Measurements from ENCODE around the gene TADA3.

The TADA3 gene

GRCh38 chr3:9792405-9793160 is at the start of gene TADA3, which contains the start of gene ARPC4:
Gene TADA3 (minus strand): TSS chr3:9792473. CDS start chr3:9791466, 1,007 bp downstream.
Gene ARPC4 (plus strand): TSS chr3:9793082. CDS start chr3:9793122, 40 bp downstream.
- Histone ChIP-seq H3K36me3 (ENCODE audit: insufficient read depth, low read length) (peaks cover 4% of the 10 kb centered on the region), H3K9me3 (ENCODE audit: control insufficient read depth, insufficient read depth, low read length) (no peaks in the 10 kb centered on the region), H3K9ac (ENCODE audit: low read depth, low read length) (peak within 1 kb of the TSS; percentile 81), H3K4me1 (ENCODE audit: insufficient read depth, low read length) (no peaks in the 10 kb centered on the region; the same call in 1 of the 2 replicates)

- no peaks in the 10 kb centered on the region for H3K9me3 ChIP-seq (ENCODE audit: control insufficient read depth, insufficient read depth, low read length)
- peaks cover 20% of the 10 kb centered on the region for H3K36me3 ChIP-seq (ENCODE audit: insufficient read depth, low read length)
- H3K9ac ChIP-seq (ENCODE audit: low read depth, low read length), result no peak overlapping the region
- H3K4me1 ChIP-seq (ENCODE audit: insufficient read depth, low read length), result no peaks in the 10 kb centered on the region
Observed at GRCh38 chr3:9841015-9841414, 48.7 kb upstream of the TADA3 start.

- Histone ChIP-seq H3K9me3 (ENCODE audit: control insufficient read depth, insufficient read depth, low read length) (no peaks in the 10 kb centered on the region), H3K4me1 (ENCODE audit: insufficient read depth, low read length) (no peaks in the 10 kb centered on the region), H3K36me3 (ENCODE audit: insufficient read depth, low read length) (peaks cover 20% of the 10 kb centered on the region), H3K9ac (ENCODE audit: low read depth, low read length) (no peak overlapping the region)
Observed at GRCh38 chr3:9838856-9839255, 46.6 kb upstream of the TADA3 start.

GRCh38 chr3:9837701-9838582 is 45.7 kb upstream of the TADA3 start:
- no peaks in the 10 kb centered on the region for H3K9me3 ChIP-seq (ENCODE audit: control insufficient read depth, insufficient read depth, low read length)
- H3K9ac ChIP-seq (ENCODE audit: low read depth, low read length), result no peak overlapping the region
- H3K36me3 ChIP-seq (ENCODE audit: insufficient read depth, low read length), result peaks cover 20% of the 10 kb centered on the region
- no peaks in the 10 kb centered on the region for H3K4me1 ChIP-seq (ENCODE audit: insufficient read depth, low read length)

GRCh38 chr3:9834520-9835380 is 42.5 kb upstream of the TADA3 start:
- Histone ChIP-seq H3K9me3 (ENCODE audit: control insufficient read depth, insufficient read depth, low read length) (no peaks in the 10 kb centered on the region), H3K9ac (ENCODE audit: low read depth, low read length) (no peak overlapping the region), H3K4me1 (ENCODE audit: insufficient read depth, low read length) (no peaks in the 10 kb centered on the region), H3K36me3 (ENCODE audit: insufficient read depth, low read length) (peaks cover 8% of the 10 kb centered on the region)

GRCh38 chr3:9833078-9833477 is 40.8 kb upstream of the TADA3 start:
- Histone ChIP-seq H3K4me1 (ENCODE audit: insufficient read depth, low read length) (no peaks in the 10 kb centered on the region), H3K9ac (ENCODE audit: low read depth, low read length) (no peak overlapping the region), H3K36me3 (ENCODE audit: insufficient read depth, low read length) (peaks cover 6% of the 10 kb centered on the region), H3K9me3 (ENCODE audit: control insufficient read depth, insufficient read depth, low read length) (no peaks in the 10 kb centered on the region)

- H3K9me3 ChIP-seq (ENCODE audit: control insufficient read depth, insufficient read depth, low read length), result no peaks in the 10 kb centered on the region
- no peak overlapping the region for H3K9ac ChIP-seq (ENCODE audit: low read depth, low read length)
- no peaks in the 10 kb centered on the region; the same call in 1 of the 2 replicates for H3K36me3 ChIP-seq (ENCODE audit: insufficient read depth, low read length)
- H3K4me1 ChIP-seq (ENCODE audit: insufficient read depth, low read length), result no peaks in the 10 kb centered on the region
Observed at GRCh38 chr3:9831253-9831652, 39.0 kb upstream of the TADA3 start.

GRCh38 chr3:9828801-9829755 is 36.8 kb upstream of the TADA3 start:
- no peak overlapping the region for H3K9ac ChIP-seq (ENCODE audit: low read depth, low read length)
- H3K36me3 ChIP-seq (ENCODE audit: insufficient read depth, low read length), result no peaks in the 10 kb centered on the region
- H3K4me1 ChIP-seq (ENCODE audit: insufficient read depth, low read length), result no peaks in the 10 kb centered on the region
- H3K9me3 ChIP-seq (ENCODE audit: control insufficient read depth, insufficient read depth, low read length), result no peaks in the 10 kb centered on the region

- H3K9me3 ChIP-seq (ENCODE audit: control insufficient read depth, insufficient read depth, low read length), result no peaks in the 10 kb centered on the region
- H3K4me1 ChIP-seq (ENCODE audit: insufficient read depth, low read length), result no peaks in the 10 kb centered on the region
- no peak overlapping the region for H3K9ac ChIP-seq (ENCODE audit: low read depth, low read length)
- H3K36me3 ChIP-seq (ENCODE audit: insufficient read depth, low read length), result no peaks in the 10 kb centered on the region
Observed at GRCh38 chr3:9826815-9827573, 34.7 kb upstream of the TADA3 start.

- no peak overlapping the region for H3K9ac ChIP-seq (ENCODE audit: low read depth, low read length)
- no peaks in the 10 kb centered on the region for H3K36me3 ChIP-seq (ENCODE audit: insufficient read depth, low read length)
- H3K4me1 ChIP-seq (ENCODE audit: insufficient read depth, low read length), result no peaks in the 10 kb centered on the region
- H3K9me3 ChIP-seq (ENCODE audit: control insufficient read depth, insufficient read depth, low read length), result no peaks in the 10 kb centered on the region
Observed at GRCh38 chr3:9825451-9826040, 33.3 kb upstream of the TADA3 start.

- Histone ChIP-seq H3K9ac (ENCODE audit: low read depth, low read length) (no peak overlapping the region), H3K36me3 (ENCODE audit: insufficient read depth, low read length) (no peaks in the 10 kb centered on the region), H3K9me3 (ENCODE audit: control insufficient read depth, insufficient read depth, low read length) (no peaks in the 10 kb centered on the region), H3K4me1 (ENCODE audit: insufficient read depth, low read length) (no peaks in the 10 kb centered on the region)
Observed at GRCh38 chr3:9820946-9821345, 28.7 kb upstream of the TADA3 start.

- H3K4me1 ChIP-seq (ENCODE audit: insufficient read depth, low read length), result no peaks in the 10 kb centered on the region
- no peak overlapping the region for H3K9ac ChIP-seq (ENCODE audit: low read depth, low read length)
- H3K9me3 ChIP-seq (ENCODE audit: control insufficient read depth, insufficient read depth, low read length), result no peaks in the 10 kb centered on the region
- H3K36me3 ChIP-seq (ENCODE audit: insufficient read depth, low read length), result no peaks in the 10 kb centered on the region
Observed at GRCh38 chr3:9820543-9820942, 28.3 kb upstream of the TADA3 start.

Measured in ES-I3 (cell line).